LNCAP (cell line): ENCODE measurements around the gene TMEM272.

Experiments used
- CTCF ChIP-seq: fragments of 450-650 bp; IDR thresholded peaks from 2 replicates; pipeline ENCODE4 v1.5.1; 2017; ENCODE audit warnings: mild to moderate bottlenecking

Gene TMEM272

GRCh38 chr13:51816604-51817249 is 28.2 kb downstream of the TMEM272 start:
- no peak for TF ChIP-seq CTCF

GRCh38 chr13:51815848-51816247 is 29.1 kb downstream of the TMEM272 start:
- TF ChIP-seq CTCF = no peak

GRCh38 chr13:51814825-51815650 is 29.9 kb downstream of the TMEM272 start:
- peak; percentile 74 for TF ChIP-seq CTCF

- TF ChIP-seq CTCF = no peak
These were observed 30.9 kb downstream of the TMEM272 start for GRCh38 chr13:51814071-51814470.

- TF ChIP-seq CTCF = no peak
These were observed 33.0 kb downstream of the TMEM272 start for GRCh38 chr13:51811920-51812451.

GRCh38 chr13:51811046-51811445 is 33.9 kb downstream of the TMEM272 start:
- TF ChIP-seq CTCF = no peak

GRCh38 chr13:51808811-51809210 is 36.2 kb downstream of the TMEM272 start:
- no peak for TF ChIP-seq CTCF
